ENCODE measurements around the gene KIAA1614. TPM values are rescaled to one million over a fixed set of nuclear protein-coding genes. Genes with fewer than 3 reads are reported as not detected.

The KIAA1614 gene
- polyA plus RNA-seq, 1 donor (not counting 4 experiments of a cell fraction or from before 2014, with no cell fraction given): 0.03 TPM

DNA sequence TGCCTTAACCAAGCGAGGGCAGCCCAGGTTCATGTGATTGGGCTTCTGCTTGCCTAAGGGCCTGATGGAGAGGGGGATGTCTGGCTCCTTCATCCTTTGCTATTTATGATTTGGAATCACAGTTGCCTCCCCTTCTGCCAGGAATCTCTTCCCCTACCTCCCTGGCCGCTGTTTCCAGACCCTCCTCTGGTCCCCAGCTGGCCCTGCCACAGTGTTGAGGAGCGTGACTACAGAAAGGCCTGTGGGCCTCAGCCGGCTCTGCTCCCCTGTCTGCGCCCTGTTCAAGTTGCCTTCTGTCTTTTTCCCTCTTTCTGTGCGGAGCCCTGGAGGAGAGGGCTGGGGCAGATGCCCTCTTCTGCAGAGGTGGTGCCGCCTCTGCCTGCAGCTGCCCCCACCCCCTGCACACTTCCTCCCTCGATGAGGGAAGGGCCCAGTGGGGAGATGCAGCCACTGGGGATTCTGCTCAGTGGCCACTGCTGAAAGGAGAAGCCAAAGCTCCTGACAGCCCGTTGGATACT is 6.5 kb downstream of the KIAA1614 start:
- Histone ChIP-seq H3K4me2 (ENCODE audit: control insufficient read depth, extremely low read depth, insufficient read depth, low read depth, low read length) (no peak overlapping the region), H3K36me3 (ENCODE audit: control insufficient read depth in 2 of 2, extremely low read depth in 1 of 2, insufficient read depth in 2 of 2, low read length in 2 of 2) (no peaks in the 10 kb centered on the region), H3K79me2 (ENCODE audit: control insufficient read depth, insufficient read depth, low read length) (no peaks in the 10 kb centered on the region), H3K4me3 (ENCODE audit: control insufficient read depth in 2 of 3, extremely low read depth in 1 of 3, insufficient read depth in 2 of 3, low read depth in 1 of 3, low read length in 3 of 3) (no peak overlapping the region), H3K27me3 (ENCODE audit: control insufficient read depth, extremely low read depth, insufficient read depth, low read length) (peaks cover 11% of the 10 kb centered on the region), H3K4me1 (ENCODE audit: control insufficient read depth, extremely low read depth, insufficient read depth, low read length) (peaks cover 17% of the 10 kb centered on the region), H4K20me1 (ENCODE audit: control insufficient read depth, extremely low read depth, insufficient read depth, low read length) (no peaks in the 10 kb centered on the region), H2AFZ (ENCODE audit: control insufficient read depth, low read length) (no peak overlapping the region), H3K9me1 (ENCODE audit: control insufficient read depth, extremely low read depth, insufficient read depth, low read length) (peaks cover 2% of the 10 kb centered on the region), H3K9me3 (ENCODE audit: control insufficient read depth, low read depth, low read length) (no peaks in the 10 kb centered on the region), H3K9ac (ENCODE audit: control insufficient read depth, extremely low read depth, insufficient read depth, low read length) (no peak overlapping the region), H3K27ac (ENCODE audit: control insufficient read depth, insufficient read depth, low read length) (no peak overlapping the region)
- FAIRE-seq: no peak
- no peak for DNase-seq (ENCODE audit: low read depth, low spot score)
- dilution Hi-C loops (cut with MboI; ENCODE audit: extremely low pct_ligation_motif_present, low sequenced_read_pairs): no loop called here
- TF ChIP-seq, protein P1, sequence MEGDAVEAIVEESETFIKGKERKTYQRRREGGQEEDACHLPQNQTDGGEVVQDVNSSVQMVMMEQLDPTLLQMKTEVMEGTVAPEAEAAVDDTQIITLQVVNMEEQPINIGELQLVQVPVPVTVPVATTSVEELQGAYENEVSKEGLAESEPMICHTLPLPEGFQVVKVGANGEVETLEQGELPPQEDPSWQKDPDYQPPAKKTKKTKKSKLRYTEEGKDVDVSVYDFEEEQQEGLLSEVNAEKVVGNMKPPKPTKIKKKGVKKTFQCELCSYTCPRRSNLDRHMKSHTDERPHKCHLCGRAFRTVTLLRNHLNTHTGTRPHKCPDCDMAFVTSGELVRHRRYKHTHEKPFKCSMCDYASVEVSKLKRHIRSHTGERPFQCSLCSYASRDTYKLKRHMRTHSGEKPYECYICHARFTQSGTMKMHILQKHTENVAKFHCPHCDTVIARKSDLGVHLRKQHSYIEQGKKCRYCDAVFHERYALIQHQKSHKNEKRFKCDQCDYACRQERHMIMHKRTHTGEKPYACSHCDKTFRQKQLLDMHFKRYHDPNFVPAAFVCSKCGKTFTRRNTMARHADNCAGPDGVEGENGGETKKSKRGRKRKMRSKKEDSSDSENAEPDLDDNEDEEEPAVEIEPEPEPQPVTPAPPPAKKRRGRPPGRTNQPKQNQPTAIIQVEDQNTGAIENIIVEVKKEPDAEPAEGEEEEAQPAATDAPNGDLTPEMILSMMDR (optimal IDR thresholded peaks at IDR 0.05 in 1 of 3, IDR thresholded peaks at IDR 0.05 in 1 of 3, conservative IDR thresholded peaks at IDR 0.05 in 1 of 3; ENCODE audit: extremely low read depth in 1 of 3, insufficient read depth in 2 of 3, low read length in 3 of 3): no peak
- TF ChIP-seq EZH2 (IDR thresholded peaks at IDR 0.05; ENCODE audit: low read length): no peak

DNA sequence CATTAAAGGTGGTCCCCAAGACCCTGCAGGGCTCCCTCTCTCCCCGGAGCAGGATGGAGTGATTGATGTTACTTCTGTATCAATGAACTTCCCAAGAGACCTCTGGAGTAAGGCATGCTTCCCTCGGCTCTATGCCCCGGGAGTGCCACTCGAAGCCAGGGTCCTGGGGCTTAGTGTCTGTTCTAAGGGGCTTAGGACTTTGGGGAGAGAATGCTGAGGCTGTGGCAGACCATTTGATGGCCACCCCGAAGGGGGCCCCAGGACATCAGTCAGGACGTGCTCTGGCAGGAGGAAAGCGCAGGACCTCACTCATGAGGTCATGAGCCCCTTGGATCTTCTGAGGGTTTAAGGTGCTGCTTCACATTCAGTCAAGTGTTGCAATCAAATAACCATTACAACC is 7.5 kb downstream of the KIAA1614 start:
- Histone ChIP-seq H4K20me1 (ENCODE audit: control insufficient read depth, extremely low read depth, insufficient read depth, low read length) (no peaks in the 10 kb centered on the region), H3K4me1 (ENCODE audit: control insufficient read depth, extremely low read depth, insufficient read depth, low read length) (peaks cover 18% of the 10 kb centered on the region), H3K9me3 (ENCODE audit: control insufficient read depth, low read depth, low read length) (no peaks in the 10 kb centered on the region), H2AFZ (ENCODE audit: control insufficient read depth, low read length) (no peak overlapping the region), H3K27ac (ENCODE audit: control insufficient read depth, insufficient read depth, low read length) (no peak overlapping the region), H3K79me2 (ENCODE audit: control insufficient read depth, insufficient read depth, low read length) (no peaks in the 10 kb centered on the region), H3K9me1 (ENCODE audit: control insufficient read depth, extremely low read depth, insufficient read depth, low read length) (peaks cover 2% of the 10 kb centered on the region), H3K4me2 (ENCODE audit: control insufficient read depth, extremely low read depth, insufficient read depth, low read depth, low read length) (no peak overlapping the region), H3K27me3 (ENCODE audit: control insufficient read depth, extremely low read depth, insufficient read depth, low read length) (peaks cover 11% of the 10 kb centered on the region), H3K36me3 (ENCODE audit: control insufficient read depth in 2 of 2, extremely low read depth in 1 of 2, insufficient read depth in 2 of 2, low read length in 2 of 2) (no peaks in the 10 kb centered on the region), H3K4me3 (ENCODE audit: control insufficient read depth in 2 of 3, extremely low read depth in 1 of 3, insufficient read depth in 2 of 3, low read depth in 1 of 3, low read length in 3 of 3) (no peak overlapping the region), H3K9ac (ENCODE audit: control insufficient read depth, extremely low read depth, insufficient read depth, low read length) (no peak overlapping the region)
- no peak for DNase-seq (ENCODE audit: low read depth, low spot score)
- no peak for TF ChIP-seq EZH2 (IDR thresholded peaks at IDR 0.05; ENCODE audit: low read length)
- TF ChIP-seq, protein P1 (optimal IDR thresholded peaks at IDR 0.05 in 1 of 3, IDR thresholded peaks at IDR 0.05 in 1 of 3, conservative IDR thresholded peaks at IDR 0.05 in 1 of 3; ENCODE audit: extremely low read depth in 1 of 3, insufficient read depth in 2 of 3, low read length in 3 of 3): no peak
- FAIRE-seq: no peak
- dilution Hi-C loops (cut with MboI; ENCODE audit: extremely low pct_ligation_motif_present, low sequenced_read_pairs): no loop called here
